GM19328 (cell line): Measurements from ENCODE around the gene RNF225.
A peak's percentile ranks its signal among the peaks of the same experiment; 100 is the strongest.
"Not testable (repeated sequence)": the region's sequence is repeated elsewhere in the genome, so short reads cannot be mapped to it uniquely, and the experiment has no call there.

ENCODE experiments used
- ATAC-seq: cut with Tn5 transposase; IDR thresholded peaks from one replicate; pipeline ENCODE4 v1.9.1; 2021; ENCODE audit warnings: mild to moderate bottlenecking, moderate library complexity; ENCODE audit not compliant: unreplicated experiment

RNF225 gene

DNA sequence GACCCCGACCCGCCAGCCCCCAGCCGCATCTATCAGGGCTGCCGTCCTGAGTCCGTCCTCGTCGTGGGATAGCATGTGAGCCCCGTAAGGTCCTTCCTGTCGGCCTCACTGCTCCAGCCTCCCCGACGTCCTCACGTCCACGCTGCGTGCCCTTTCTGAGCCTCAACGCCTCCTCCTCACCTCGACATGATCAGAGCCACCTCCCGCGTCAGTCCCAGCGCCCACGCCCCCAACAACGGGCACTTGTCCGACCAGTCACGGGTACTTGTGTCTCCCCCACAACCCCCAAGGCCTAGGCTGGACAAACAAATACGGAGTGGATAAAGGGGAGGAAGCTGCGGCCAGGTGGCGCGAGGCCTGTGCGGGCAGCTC, 33.6 kb upstream of the RNF225 start:
- ATAC-seq: no peak

DNA sequence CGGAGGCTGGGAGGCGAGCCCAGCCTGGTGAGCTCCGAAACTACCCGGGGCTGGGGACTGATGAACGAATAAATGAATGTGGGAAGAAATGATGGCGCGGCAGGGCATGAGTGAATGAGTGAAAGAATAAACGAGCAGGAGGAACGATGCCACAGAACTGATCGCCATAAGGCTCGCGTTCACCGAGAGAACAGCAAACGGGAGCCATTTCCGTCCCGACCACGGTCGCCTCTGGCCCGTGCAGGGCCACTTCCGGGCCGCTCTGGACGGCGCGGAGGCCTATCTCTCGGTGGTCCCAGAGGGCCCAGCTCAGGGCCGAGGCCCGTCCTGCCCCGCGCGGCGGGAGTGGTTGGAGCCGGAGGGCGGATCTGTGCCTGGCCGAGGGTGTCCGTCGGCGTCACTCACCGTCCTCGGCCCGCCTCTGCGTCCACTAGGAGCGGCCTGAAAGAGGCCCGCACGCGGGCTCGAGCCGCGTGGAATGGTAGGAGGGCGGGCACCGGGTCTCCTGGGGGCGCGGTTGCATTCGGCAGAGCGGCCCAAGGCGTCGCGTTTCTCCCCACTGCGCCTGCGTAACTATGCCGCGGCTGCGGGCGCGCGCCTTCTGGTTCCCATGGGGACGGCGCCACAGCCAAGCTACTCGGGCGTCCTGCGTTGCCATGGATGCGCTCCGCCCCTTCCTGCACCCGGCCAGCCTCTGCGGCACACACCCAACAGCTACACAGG, 33.0 kb upstream of the RNF225 start, which contains the start of gene ZNF497:
ZNF497 (minus strand) TSS at position 480 of the 723 bp plus-strand sequence. CDS start 5,116 bp downstream, outside the sequence.
- ATAC-seq: peak; percentile 85

DNA sequence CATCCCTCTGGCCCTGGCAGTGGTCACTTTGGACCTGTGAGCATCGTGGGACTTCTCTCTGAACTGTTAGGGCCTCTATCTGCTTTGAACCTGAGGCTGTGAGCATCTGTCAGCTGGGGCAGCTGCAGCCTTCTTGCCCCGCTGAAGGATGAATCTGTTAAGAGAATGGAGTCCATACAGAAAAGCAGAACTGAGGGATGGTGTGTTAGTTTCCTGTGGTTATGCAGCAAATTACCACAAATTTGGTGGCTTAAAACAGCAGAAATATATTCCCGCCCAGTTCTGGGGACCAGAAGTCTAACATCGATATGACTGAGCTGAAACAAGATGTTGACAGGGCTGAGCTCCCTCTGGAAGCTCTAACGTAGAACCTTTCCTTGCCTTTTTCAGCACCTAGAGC, 31.3 kb upstream of the RNF225 start:
- ATAC-seq: no peak

DNA sequence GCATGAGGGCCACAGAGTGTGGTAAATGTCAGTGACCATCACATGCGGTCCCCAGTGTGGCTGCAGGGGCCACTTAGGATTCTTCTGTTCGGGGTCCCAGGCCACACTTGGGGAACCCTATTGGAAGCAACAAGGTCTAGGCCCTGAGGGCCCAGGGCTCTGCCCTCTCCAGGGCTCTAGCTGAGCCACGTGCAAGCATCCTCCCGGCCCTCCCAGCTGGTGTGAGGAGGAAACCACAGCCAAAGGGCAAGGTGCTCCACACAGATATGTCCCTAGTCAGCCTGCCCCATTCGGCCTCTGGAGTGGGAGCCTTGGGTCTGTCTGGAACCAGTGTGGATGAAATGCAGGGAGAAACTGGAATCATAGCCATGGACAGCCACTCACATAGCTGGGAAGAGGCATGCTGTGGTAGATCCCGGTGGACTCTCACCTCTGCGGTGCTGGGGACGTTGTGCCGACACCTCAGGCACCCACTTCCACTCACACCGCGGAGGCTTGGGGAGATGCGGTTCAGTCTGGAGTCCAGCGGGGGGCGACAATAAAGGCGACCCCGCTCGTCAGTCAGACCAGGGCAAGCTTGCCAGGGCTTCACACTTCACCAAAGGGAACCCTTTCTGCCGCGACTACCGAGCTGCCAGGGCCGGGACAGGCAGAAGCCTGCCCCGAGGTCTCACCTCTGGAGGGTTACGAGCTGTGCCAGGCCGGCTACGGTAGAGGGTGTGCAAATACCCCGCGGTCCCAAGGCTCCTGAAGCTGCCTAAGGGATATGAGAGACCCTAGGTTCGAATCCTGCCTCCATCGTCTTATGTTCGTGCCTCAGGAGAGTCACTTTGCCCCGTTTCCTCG, 28.6 kb upstream of the RNF225 start:
- ATAC-seq: no peak

DNA sequence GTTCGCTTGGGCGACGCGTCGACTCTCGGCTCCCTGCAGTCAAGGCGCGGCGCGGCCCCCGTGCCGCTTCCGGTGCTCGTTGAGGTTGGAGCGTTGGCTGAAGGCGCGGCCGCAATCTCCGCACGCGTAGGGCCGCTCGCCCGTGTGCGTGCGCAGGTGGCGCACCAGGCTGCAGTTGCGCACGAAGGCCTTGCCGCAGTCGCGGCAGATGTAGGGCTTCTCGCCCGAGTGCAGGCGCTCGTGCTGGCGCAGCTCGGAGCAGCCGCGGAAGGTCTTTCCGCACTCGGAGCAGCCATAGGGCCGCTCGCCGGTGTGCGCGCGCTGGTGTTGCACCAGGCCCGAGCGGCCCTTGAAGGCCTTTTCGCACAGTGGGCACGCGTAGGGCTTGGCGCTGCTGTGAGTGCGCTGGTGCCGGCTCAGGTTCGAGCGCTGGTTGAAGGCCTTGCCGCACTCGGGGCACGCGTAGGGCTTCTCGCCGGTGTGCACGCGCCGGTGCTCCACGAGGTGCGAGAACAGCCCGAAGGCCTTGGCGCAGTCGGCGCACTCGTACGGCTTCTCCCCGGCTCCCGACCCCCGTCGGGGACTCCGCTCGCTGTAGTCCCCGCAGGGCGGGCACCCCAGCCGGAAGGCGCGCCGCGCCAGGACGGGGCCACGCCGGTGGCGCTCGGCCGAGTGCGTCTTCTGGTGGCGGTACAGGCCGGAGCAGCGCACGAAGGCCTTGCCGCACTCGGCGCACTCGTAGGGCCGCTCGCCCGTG, 27.6 kb upstream of the RNF225 start:
- ATAC-seq: no peak

DNA sequence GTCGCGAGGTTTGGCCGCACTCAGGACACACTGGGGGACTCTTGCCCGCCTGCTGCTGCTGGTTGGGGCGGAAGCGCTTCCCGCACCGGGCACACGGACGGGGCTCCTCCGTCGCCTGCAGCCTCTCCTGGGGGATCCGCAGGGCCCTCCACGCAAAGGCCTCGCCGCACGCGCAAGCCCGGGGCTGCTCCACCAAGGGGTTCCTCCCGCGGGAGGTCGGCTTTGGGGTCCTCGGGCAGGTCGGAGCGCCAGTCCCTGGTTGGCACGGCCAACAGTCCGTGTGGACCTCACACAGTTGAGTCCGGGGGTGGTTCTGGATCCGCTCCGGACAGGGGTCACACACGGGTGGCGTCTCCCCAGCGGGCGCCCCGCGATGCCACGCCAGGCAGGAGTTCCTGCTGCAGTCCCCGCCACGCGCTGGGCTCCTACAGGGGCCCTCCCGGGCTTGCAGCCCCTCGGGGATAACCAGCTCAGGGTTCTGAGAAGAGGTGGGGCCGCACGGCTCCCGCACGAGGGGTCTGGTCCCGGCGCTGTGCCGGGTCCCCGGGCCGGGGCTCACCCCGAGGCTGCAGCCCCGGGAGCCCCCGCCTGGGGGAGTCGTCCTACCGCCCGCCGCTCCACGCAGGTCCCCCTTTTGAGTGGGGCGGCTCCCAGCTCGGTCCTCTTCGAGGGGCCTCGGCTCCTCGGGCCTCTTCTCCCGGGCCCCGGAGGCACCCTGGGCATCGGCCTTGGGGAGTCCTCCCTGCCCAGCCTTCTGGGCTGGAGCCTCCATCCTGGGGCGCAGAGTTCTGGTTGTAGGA, 26.7 kb upstream of the RNF225 start:
- ATAC-seq: no peak

DNA sequence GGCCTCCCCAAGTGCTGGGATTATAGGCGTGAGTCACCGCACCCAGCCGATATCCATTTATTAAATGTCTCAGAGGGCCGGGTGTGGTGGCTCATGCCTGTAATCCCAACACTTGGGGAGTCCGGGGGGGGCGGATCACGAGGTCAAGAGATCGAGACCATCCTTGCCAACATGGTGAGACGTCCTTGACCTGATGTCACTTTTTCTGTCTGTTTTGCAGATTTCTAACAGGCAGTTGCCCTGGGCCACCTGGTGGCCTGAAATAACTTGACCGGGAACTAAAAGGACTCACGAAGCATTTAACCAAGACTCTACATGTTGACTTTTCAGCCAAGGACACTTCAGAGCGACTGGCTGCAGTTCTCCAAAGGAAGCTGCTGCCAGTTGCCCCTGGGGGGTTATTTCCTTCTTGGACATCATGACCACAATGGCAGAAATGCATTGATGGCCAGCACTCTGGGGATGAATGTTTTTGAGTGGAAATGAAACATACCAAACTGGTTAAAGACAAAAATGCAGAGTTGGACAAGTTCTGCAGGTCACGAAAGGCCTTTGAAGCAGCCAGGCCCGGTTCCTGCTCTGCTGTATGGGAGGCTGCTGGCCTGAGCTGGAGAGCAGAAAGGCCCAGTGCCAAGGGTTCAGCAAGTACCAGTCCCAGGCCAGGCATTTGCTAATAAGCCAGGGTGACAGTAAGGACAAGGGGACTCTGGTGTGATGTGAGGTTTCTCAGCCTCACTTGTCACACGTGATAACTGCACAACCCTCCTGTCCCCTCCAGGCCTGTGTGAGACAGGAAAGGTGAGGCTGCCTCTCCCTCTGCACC, 22.9 kb upstream of the RNF225 start:
- no peak for ATAC-seq

DNA sequence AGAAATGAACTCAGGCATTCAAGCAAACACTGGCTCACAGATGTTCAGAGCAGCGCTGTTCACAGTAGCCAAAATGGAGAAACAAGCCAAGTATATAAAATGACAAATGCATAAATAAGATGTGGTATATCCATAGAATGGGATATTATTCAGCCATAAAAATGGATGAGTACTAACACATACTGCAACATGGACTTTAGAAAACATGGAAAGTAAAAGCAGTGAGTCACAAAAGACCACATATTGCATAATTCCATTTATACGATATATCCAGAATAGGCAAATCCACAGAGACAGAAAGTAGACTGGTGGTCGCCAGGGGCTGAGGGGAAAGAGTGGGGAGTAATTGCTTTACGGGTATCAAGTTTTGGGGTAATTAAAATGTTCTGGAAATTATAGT, 21.3 kb upstream of the RNF225 start:
- no peak for ATAC-seq

DNA sequence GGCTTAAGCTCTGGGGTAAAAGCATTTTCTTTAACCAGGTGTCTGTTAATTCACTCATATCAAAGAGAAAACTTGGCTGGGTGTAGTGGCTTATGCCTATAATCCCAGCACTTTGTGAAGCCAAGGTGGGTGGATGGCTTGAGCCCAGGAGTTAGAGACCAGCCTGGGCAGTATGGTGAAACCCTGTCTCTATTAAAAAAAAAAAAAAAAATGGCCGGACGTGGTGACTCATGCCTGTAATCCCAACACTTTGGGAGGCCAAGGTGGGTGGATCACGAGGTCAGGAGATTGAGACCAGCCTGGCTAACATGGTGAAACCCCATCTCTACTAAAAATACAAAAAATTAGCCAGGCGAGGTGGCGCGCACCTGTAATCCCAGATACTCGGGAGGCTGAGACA, 18.7 kb upstream of the RNF225 start:
- ATAC-seq: not testable (repeated sequence)

DNA sequence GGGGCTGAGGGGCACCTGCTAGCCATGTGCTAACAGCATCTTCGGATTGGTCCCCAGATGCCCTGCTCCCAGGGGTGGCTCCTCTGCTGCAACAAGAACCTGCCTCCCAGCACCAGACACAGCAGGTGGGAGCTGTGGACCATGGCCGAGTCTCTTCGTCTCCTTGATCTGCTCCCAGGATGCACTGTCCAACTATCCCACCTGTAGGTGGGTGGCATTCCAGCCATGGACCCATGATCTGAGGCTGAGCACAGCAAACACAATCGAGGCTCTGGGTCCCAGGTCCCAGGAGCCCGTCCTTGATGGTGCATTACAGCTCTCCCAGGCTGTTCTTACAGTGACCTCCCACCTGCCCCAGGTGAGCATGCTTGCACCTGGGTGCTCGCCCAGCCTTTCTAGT, 16.2 kb upstream of the RNF225 start:
- ATAC-seq: no peak

DNA sequence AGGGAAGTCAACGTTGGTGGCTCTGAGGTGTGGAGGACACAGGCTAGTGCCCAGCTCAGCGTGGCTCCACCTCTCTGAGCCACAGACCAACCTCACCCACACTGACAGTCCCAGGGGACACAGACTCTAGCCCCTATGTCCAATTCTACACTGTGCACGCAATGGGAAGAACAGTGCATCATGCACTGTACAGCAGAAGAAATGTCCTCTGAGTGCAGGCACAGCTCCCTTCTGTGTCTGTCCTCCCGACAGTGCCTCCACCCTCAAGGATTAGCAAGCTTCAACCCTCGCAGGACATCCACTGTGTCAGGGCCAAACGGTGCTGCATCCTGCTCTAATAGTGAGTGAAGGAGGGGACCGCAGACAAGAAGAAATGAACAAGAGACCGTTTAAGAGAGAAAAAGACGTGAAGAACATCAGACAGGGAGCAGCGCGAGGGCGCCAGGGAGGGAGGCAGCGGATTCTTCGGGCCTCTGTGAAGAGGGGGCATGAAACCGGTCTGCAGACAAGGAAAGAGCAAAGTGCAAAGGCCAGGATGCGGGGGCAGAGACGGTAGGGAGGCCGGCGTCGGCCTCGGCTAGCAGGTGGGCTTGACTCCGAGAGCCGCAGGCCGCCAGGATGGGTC, 15.3 kb upstream of the RNF225 start:
- ATAC-seq: no peak

DNA sequence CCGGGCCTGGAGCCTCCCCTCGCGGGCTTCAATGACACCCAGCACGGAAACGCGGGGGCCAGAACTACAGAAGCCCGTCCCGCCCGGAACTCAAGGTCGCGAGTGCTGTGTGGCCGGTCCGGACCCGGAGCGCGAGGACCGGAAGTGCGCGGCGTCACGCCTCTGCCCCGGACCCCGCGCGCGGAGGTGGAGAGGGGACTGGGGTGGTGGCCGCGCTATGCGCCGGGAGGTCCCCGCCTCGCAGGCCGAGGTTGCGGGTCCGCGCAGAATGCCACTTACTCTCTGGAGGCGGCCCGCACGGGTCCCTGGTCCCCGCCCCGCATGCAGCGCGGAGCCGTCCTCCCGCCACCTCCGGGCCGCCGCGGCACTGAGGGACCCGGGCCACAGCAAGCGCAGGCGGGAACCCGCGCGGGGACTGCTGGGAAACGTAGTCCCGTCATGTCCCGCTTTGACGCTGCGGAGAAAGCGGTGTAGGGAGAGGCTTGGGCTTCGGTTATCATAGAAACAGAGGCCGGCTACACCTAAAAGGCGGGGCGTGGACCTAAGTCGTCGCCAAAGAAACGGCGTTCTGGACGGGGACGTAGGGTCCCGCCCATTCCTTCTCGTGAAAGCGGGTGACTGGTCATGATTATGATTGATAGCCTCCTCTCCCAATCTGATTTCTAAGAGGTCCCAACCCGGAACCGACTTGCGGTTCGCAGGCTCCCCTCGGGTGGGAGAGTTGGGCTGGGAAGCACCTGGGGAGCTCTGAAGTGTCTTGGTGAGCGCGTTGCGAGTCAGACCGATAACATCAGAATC, 14.6 kb upstream of the RNF225 start, which contains the start of gene ZNF837:
ZNF837 (minus strand) TSS at position 369 of the 798 bp plus-strand sequence. CDS start 11,698 bp downstream, outside the sequence.
- ATAC-seq: peak; percentile 86

DNA sequence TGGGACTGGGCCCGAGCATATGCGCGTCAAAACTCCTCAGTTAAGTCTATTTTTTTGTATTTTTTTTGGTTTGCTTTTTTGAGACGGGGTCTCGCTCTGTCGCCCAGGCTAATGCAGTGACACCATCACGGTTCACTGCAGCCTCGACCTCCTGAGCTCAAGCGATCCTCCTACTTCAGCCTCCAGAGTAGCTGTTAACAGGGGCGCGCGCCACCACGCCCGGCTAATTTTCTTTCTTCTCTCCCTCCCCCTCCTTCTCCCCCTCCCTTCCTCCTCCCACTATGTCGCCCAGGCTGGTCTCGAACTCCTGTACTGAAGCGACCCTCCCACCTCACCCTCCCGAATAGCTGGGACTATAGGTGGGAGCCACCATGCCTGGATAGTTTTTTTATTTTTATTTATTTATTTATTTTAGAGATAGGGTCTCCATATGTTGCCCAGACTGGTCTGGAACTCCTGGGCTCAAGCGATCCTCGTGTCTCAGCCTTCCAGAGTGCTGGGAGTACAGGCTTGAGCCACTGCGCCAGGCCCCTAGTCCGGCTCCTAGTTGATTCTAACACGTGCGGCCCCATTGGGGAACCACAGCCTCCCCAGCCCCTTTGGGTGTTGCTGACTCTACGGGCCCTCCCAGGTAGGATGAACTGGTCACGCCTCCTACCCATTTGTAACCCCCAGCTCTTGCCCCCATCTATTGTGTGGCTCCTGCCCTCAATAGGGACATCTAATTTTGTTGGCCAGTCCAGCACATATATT, 13.8 kb upstream of the RNF225 start:
- ATAC-seq: no peak

DNA sequence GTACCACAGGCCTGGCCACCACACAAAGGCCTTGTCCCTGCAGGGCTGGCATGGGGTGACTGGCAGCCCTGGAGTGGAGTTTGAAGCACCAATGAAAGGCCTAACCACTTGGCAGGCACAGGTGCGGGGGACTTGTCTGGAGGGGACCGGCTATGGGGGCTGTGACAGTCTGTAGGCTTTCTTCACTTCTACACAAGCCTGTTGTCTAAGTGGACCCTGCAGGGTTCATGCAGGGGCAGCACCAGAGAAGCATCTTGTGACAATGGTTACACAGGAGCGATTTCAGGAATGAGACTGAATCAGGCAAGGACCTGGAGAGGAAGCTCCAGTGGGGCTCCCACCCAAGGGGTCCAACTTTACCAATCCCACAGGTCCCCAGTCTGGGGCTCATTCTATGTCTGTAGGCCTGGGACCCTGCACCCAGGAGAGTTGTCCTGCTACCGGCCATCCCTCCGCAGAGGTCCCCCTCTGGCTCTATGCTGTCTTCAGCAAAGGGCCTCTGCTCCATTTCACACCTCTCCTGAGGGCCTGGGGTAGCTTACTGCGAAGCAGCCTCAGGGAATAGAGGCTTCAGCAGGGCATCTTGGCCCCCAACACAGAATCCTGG, 12.4 kb upstream of the RNF225 start:
- ATAC-seq: no peak

DNA sequence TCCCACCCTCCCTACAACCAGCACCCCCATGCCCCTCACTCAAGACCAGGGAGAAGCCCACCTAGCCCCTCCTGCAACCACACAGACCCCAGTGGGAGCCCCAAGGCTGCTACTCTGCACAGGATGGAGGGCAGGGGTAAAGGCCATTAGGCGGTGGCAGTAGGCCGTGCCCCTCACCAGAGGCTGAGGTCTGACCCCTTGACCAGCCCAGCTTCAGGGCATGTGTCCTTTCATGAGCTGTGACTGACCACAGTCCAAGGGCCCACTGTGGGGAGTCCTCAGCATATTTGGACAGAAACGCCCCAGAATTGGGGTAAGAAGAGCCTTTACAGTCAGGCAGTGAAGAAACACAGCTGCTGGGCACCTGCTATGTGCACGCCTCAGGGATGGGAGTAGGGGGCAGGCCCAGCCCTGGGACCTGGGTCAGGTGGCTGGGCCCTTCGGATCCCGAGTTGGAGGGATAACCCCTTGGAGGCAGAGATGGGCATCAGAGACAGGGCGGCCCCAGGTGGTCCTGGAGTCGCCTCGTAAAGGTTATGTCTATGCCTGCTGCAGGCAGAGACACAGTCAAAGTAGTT, 10.1 kb upstream of the RNF225 start:
- no peak for ATAC-seq

DNA sequence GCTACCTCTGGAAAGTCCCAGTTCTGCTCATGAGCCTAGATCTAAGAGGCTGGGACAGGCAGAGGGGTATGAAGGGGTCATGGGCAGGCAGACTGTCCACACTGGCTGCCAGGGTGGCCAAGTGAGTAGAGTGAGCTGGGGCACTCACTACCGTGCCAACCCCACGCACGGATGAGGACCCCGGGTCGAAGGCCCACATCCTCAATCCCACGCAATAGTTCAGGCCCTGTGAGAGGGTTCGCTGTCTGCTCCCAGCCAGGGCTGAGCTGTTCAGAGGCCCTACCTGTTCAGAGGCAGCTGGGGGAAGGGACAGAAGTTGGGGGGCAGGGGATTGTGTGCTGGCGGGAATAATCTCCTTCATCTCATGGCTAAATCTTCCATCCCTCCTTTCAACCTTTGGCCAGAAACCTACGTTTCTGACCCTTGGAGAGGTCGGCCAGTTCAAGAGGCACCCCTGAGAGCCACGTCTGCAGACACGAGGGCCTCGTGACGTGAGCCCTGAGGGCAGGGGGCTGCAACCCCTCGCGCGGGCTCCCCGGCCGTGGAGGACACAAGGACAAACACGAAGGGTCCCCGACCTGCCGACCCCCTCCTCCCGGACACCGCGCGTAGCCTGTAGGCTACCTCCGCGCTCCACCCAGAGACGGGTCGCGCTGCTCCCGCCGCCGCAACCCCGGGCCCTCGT, 9.4 kb upstream of the RNF225 start:
- peak; percentile 19 for ATAC-seq
